CD4-positive, alpha-beta T cell treated with Interleukin-21 for 1 hour (primary cell): ENCODE measurements around the gene PSMB7.

ENCODE experiments used
- DNase-seq: peaks from one replicate; pipeline ENCODE4 v3.0.0-alpha.2; 2020

PSMB7 gene

GRCh38 chr9:124377551-124378406, 37.5 kb downstream of the PSMB7 start:
- no peak for DNase-seq

DNA sequence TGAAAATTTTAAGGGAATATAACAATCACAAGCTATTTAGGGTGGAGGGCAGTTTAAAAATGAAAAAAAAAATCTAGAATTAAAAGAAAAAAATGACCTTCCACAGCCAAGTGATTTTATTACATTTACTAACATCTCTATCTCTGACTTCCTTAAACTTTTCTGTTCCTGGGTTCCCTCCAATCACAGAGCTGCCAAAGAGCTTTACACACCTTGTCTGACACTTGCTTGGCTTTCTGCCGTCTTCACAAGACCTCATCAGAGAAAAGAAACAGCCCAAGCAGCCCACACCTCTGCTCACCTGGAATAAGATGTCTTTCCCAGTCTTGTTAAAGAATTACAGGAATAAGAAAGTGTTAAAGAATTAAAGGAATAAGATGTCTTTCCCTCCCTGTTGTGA, 38.9 kb downstream of the PSMB7 start:
- no peak for DNase-seq

GRCh38 chr9:124375726-124376125, 39.5 kb downstream of the PSMB7 start:
- DNase-seq, result no peak

DNA sequence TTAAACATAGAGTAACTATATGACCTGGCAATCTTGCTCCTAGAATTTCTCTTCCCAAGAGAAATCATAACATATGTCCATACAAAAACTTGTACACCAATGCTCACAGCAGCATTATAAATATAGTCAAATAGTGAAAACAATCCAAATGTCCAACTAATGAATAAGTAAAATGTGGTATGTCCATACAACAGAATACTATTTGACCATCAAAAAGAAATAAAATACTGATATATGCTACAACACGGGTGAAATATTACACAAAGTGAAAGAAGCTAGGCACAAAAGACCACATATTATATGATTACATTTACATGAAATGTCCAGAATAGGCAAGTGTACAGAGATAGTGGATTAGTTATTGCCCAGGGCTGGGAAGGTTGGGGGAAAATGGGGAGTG, 41.4 kb downstream of the PSMB7 start:
- no peak for DNase-seq

- no peak for DNase-seq
Observed at GRCh38 chr9:124373386-124373785, 41.9 kb downstream of the PSMB7 start.

DNA sequence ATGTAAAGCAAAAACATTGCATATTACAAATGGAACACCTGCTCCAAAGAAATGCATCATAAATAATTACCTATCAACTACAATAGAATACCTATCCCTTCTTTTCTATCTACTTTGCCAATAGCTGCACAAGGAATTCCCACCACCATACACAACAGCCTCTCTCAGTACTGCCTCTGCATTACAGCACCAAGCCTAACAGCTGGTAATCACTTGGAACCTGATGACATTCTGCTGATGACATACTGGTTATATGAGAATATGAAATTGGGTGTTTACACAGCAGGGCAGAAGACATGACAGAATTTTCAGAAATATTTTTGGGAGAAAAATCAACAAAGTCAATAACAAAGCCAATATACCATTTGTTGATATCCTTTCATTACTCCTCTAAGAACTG, 43.2 kb downstream of the PSMB7 start:
- DNase-seq, result no peak

DNA sequence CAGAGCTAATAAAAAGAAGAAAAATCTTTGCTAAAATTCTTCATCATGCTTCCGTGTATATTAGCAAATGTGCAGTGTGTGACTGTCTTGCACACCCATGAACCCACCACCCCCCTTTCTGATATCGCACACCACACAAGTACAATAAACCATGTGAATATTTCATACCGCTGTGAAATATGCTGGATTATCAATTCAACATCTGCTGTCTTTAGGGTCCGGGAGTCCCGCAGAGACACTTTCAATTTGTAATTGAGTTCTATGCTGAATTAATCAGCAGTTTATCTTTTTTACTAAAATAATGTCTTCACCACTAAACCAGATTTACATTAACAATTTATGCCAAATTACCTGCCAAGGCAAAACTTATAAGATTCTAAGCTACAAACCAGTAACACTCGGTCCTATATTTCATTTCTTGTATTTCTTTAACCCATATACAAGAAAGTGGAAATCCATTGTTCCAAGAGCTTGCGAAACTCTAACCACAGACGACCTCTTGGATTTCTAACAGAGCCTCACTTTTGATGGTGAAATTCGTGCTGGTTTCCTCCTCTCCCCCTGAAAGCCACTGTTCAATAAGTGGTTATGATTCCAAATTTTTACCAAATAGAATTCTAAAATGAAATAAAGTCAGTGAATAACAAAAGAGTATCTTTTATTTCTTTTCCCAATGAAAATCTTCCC, 44.2 kb downstream of the PSMB7 start:
- no peak for DNase-seq

DNA sequence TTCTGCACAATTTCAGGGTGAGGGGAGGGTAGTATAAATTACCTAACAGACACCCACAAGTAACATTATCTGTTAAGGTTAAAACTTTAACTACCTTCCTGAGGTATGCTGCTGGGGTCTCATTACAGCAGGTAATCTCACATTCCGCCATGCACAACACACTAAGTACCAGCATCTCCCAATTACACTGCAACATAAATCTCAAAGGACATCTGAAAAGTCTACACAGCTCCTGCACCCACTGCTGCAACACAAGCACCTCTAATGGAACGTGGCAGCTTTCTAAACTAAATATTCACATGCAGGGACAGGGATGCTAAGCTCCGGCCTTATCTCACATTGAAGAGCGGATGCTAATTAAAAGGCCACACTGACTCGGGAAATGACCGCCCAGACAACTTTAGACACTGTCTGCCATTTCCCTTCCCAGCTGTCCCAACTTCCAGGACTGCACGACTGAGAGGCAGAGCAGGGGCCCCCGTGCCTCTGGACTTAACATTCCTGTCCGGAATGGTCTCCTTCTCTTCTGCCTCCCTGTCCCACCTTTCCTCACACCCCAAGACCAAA, 45.9 kb downstream of the PSMB7 start:
- DNase-seq, result no peak

DNA sequence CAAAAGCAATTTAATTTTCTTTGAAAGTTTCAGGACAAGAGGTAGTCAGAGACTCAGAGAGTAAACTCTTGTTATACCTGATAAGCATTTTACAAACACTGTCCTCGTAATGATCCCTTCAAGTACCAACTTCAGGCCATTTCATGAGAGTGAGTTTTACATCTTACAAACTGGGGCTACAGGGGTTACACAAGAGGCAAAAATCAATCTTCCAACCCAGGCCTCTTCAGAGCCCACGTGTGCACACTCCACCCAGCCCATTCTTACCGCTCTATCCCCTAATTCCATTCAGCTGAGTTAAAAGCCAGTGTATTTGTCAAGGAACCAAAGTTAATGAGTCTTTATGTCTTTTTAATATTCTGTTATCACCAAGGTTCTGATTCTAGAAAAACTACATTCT, 46.5 kb downstream of the PSMB7 start:
- DNase-seq, result no peak

DNA sequence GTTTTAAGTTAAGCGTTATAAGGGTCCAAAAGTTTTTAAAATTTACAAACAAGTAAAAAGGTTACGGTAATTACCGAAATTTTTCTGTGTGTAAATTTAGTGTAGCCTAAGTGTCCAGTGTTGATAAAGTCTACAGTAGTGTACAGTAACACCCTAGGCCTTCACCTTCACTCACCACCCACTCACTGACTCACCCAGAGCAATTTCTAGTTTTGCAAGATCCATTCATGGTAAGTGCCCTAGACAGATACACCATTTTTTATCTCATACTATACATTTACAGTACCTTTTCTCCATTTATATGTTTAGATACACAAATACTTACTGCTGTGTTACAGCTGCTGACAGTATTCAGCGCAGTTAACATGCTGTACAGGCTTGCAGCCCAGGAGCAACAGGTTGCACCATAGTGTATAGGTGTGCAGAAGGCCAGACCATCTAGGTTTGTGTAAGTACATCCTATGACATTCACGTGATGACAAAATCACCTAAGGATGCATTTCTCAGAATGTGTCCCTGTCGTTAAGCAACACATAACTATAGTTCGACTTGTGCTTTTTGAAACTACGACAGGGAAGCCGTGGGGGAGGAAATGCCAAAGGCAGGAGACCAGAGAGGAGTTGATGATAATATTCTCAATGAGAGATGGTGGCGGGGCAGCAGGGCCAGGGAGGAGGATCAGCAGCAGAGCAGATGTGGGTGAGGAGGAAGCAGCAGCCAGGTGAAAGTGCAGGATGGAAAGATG, 48.6 kb downstream of the PSMB7 start:
- DNase-seq, result no peak

DNA sequence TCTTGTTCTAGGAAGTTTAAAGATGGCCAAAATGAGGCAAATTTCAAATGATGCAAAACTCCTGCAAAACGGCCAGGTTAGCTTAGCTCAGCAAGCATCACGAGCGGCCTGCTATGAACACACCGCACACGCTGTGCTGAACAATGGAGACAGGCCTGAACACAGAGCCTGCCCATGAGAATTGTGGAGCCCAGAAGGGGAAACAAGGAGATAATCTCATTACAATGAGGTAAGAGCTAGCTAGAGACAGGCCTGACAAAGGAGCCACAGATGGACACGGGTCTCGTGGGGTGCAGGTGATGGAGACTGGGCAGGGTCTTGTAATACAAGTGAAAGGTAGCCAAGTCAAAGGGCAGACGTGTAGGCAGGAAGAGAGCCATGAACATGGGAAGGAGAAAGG, 50.2 kb downstream of the PSMB7 start:
- DNase-seq, result no peak

DNA sequence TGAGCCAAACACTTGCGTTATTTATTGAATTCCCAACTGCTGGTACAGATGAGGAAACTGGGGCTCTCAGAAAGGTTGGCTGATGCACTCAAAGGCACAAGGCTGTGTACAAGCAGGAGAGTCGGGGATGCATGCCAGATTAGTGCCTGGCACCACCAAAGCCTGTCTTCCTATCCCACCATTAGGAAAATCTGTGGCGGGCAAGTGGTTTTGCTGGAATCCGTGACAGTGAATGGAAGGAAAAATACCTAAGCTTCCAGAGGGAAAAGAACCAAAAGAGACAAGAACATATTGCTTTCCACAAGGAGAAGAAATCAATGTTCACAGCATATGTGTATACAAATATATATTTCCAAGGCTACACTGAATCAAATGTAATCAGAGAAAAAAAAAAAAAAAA, 51.1 kb downstream of the PSMB7 start:
- DNase-seq, result no peak

DNA sequence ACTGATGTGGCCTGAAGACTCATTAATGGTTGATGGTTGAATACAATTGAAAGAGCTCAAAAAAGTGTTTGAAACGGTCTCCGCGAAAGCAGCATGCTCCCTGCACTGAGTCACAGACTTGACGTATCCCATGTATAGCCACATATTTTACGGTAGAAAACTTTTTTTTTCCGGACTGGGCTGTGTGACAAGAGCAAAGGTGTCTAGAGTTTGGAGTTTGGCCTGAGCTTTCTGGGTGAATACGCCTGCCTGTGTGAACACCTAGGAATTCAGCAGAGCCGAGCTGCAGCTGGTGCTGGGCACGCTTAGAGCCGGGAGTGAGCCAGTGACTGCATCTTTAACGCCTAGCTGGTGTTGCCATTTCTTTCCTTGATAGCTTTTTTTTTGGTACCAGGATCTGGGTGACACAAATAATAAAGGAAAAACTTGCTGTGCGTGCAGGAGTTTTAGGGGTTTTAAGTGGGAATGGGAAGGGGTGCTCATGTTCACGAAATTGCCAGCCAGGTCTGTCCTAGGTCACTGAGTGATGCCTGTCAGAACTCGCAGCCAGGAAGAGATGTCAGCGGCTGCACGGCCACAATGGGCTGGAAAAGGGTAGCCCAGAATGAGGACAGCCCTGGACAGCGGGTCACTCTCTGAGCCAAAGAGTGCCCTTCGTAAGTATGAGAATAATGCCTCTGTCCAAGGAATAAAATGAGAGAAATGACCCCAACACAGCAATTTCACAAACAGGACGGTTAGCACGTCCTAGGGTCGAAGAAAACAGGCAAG, 51.7 kb downstream of the PSMB7 start:
- no peak for DNase-seq

DNA sequence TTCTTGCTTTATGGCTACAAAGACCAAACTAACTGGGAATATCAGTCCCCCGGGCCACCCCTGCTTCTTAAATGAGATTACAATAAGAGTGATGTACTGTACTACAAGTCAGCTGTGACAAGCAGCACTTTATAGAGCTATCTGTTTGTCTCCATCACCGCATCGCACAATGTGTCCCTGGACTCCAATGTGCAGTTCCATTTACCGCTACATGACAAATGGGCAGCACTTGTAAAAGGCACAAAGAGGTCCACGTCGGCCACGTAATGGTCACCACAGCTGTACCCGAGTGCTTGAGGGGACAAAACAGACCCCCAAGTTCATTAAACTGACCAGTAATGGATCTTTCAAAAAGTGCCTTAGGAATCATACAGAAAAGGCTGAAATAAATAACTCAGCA, 54.1 kb downstream of the PSMB7 start:
- DNase-seq, result no peak

DNA sequence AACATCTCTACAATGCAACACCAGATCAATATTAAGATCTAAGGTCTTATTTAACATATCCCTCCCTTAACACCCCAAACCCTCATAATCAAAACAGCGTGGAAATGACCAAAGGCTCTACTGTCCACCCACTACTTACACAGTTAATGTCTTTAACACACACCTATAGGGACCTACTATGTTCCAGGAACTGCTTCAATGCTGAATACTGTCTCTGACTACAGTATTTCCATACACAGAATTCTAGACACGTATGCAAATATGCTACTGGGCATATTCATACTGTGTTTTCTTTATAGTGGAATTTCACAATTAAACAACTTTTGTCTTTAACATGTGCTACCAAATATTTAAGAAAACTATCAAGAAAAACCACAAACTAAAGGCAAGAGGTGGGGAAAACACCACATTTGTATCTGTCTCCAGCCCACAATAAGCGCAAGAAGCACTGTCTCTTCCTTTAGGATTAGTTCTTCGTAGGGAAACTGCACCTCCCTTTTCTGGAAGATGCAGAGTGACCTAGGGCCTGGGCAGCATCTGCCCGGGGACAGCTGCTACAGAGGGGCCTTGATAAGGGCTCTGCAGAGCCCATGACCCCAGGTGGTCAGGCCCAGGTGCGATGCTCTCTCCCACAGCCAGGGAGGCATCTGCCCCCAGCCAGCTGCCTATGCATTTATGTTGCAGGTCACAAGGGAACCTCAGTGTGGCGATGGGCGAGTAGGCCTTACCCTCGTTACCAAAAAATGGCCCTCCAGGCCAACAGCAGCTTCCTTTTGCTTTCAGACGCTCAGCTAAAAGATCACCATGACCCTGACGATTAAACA, 55.2 kb downstream of the PSMB7 start:
- DNase-seq, result no peak

GRCh38 chr9:124359426-124359825, 55.8 kb downstream of the PSMB7 start:
- no peak for DNase-seq

GRCh38 chr9:124358631-124359030, 56.6 kb downstream of the PSMB7 start:
- DNase-seq, result no peak

DNA sequence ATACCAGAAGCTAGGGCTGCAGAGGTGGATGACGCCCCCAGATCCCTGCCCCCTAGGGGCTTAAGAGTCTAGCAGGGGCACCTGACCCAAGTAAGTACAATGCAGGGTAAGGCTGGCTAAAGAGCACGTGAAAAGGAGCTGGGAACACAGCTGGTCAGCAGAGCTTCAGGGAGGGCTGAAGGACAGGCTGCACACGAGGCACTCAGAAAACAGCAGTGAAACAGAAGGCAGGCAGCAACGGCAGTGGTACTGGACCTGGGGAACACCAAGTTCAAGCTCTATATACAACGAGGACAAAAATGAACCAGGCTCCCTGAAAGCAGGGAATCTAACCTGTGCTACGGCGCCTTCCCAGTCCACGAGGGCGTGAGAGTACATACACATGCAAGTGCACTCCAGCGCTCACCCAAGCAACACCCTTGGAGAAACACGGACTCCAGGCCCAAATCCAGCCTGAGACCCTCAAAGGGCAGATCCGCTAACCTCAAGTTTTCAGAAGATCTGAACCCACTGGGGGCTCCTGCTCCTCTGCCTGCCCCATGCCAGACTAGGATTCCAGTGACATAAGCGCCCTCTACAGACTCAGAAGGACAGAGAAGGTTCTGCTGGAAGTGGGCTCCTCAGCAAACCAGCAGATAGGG, 57.4 kb downstream of the PSMB7 start:
- no peak for DNase-seq

DNA sequence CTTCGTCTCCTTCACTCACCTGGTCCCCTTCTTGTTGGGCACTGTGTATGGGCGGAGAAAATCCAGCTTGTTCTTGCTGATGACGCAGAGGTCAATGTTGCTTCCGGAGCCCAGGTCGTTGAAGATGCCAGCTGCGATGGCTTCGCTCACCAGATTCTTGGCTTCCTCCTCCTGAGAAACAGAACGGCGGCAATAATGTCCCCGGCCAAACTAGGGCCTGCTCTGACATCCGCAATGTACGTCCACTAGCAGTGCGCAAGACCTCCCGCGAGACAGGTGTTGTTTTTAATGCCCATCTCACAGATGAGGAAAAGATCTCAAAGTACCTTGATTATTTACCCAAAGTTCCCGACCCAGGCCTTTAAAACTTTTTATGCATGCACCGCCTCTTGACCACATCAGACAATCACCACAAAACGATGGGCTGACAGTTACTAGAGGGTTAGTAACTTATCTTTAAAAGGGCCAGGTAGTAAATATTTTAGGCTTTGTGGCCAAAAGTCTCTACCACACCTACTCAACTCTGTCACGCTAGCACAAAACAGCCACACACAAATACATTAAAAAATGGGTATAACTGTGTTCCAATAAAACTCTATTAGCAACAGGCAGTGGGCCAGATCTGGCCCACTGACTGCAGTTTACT, 58.4 kb downstream of the PSMB7 start:
- DNase-seq, result no peak

GRCh38 chr9:124355941-124356744, 59.1 kb downstream of the PSMB7 start:
- no peak for DNase-seq
